H9 (cell line): ENCODE results near the gene GLT6D1. TPM values are rescaled to one million over a fixed set of nuclear protein-coding genes. Genes with fewer than 3 reads are reported as not detected.
A peak's percentile ranks its signal among the peaks of the same experiment; 100 is the strongest.

Experiments
- DNase-seq: peaks from one replicate; pipeline ENCODE4 v3.0.0-alpha.2; 2017
- H2AFZ ChIP-seq: one replicate; pipeline ENCODE4 v1.6.1; 2013; ENCODE audit warnings: mild to moderate bottlenecking, low read length, control low read depth, moderate library complexity
- H2AK5ac ChIP-seq: 2 replicates; pipeline ENCODE4 v1.6.1; 2013; ENCODE audit warnings: low read length, control low read depth, mixed read lengths; ENCODE audit not compliant: insufficient read length
- H2BK120ac ChIP-seq: one replicate; pipeline ENCODE4 v1.6.1; 2013; ENCODE audit warnings: low read depth, mild to moderate bottlenecking, low read length, control low read depth, inconsistent platforms; ENCODE audit not compliant: poor library complexity, severe bottlenecking
- H2BK12ac ChIP-seq: 2 replicates; pipeline ENCODE4 v1.6.1; 2013; ENCODE audit warnings: low read length, control low read depth, mixed read lengths, low read depth; ENCODE audit not compliant: insufficient read length
- H2BK15ac ChIP-seq: 2 replicates; pipeline ENCODE4 v1.6.1; 2013; ENCODE audit warnings: low read depth, low read length, control low read depth
- H2BK20ac ChIP-seq: one replicate; pipeline ENCODE4 v1.6.1; 2013; ENCODE audit warnings: low read depth, mild to moderate bottlenecking, low read length, control low read depth, inconsistent platforms; ENCODE audit not compliant: poor library complexity, severe bottlenecking
- H2BK5ac ChIP-seq: 2 replicates; pipeline ENCODE4 v1.6.1; 2013; ENCODE audit warnings: low read length, control low read depth, mixed read lengths; ENCODE audit not compliant: insufficient read length
- H3K14ac ChIP-seq: 2 replicates; pipeline ENCODE4 v1.6.1; 2013; ENCODE audit warnings: low read length, control low read depth; ENCODE audit not compliant: insufficient read depth
- H3K18ac ChIP-seq: 2 replicates; pipeline ENCODE4 v1.6.1; 2013; ENCODE audit warnings: low read depth, mild to moderate bottlenecking, mixed read lengths, low read length, control low read depth; ENCODE audit not compliant: insufficient read length
- H3K23ac ChIP-seq: 2 replicates; pipeline ENCODE4 v1.6.1; 2013; ENCODE audit warnings: low read length, control low read depth, mixed read lengths, low read depth; ENCODE audit not compliant: insufficient read length
- H3K23me2 ChIP-seq: 2 replicates; pipeline ENCODE4 v1.6.1; 2013; ENCODE audit warnings: low read depth, mild to moderate bottlenecking, mixed read lengths, low read length, control low read depth; ENCODE audit not compliant: insufficient read length, poor library complexity, severe bottlenecking
- H3K27ac ChIP-seq: 2 replicates; pipeline ENCODE4 v1.5.1; 2013; ENCODE audit warnings: low read length, control low read depth, mixed read lengths, low read depth; ENCODE audit not compliant: insufficient read length
- H3K27me3 ChIP-seq: 2 replicates; pipeline ENCODE4 v1.6.1; 2013; ENCODE audit warnings: low read length, control low read depth, inconsistent platforms; ENCODE audit not compliant: insufficient read depth
- H3K4ac ChIP-seq: 2 replicates; pipeline ENCODE4 v1.6.1; 2013; ENCODE audit warnings: low read depth, mild to moderate bottlenecking, control low read depth, inconsistent platforms, low read length, moderate library complexity
- H3K4me1 ChIP-seq: 2 replicates; pipeline ENCODE4 v1.6.1; 2013; ENCODE audit warnings: low read length, control low read depth, inconsistent platforms; ENCODE audit not compliant: insufficient read depth
- H3K4me2 ChIP-seq: 2 replicates; pipeline ENCODE4 v1.6.1; 2013; ENCODE audit warnings: low read length, control low read depth, mixed read lengths; ENCODE audit not compliant: insufficient read length, insufficient read depth
- H3K56ac ChIP-seq: 2 replicates; pipeline ENCODE4 v1.6.1; 2013; ENCODE audit warnings: low read depth, mild to moderate bottlenecking, mixed read lengths, low read length, control low read depth; ENCODE audit not compliant: insufficient read length
- H3K79me1 ChIP-seq: 2 replicates; pipeline ENCODE4 v1.6.1; 2013; ENCODE audit warnings: low read depth, mild to moderate bottlenecking, moderate library complexity, low read length, control low read depth, inconsistent platforms; ENCODE audit not compliant: insufficient read depth, poor library complexity, severe bottlenecking
- H3K79me2 ChIP-seq: 2 replicates; pipeline ENCODE4 v1.6.1; 2013; ENCODE audit warnings: low read length, control low read depth, inconsistent platforms; ENCODE audit not compliant: insufficient read depth
- H3K9ac ChIP-seq: 2 replicates; pipeline ENCODE4 v1.6.1; 2013; ENCODE audit warnings: low read length, control low read depth, mixed read lengths; ENCODE audit not compliant: insufficient read length; ENCODE audit errors: extremely low read depth
- H3K9me3 ChIP-seq: one replicate; pipeline ENCODE4 v1.6.1; 2013; ENCODE audit warnings: low read depth, low read length, inconsistent platforms; ENCODE audit not compliant: control insufficient read depth
- H3T11ph ChIP-seq: one replicate; pipeline ENCODE4 v1.6.1; 2013; ENCODE audit warnings: mild to moderate bottlenecking, low read length, control low read depth, inconsistent platforms
- H4K20me1 ChIP-seq: one replicate; pipeline ENCODE4 v1.6.1; 2013; ENCODE audit not compliant: control insufficient read depth, insufficient read length, insufficient read depth
- H4K5ac ChIP-seq: 2 replicates; pipeline ENCODE4 v1.6.1; 2013; ENCODE audit warnings: low read depth, mild to moderate bottlenecking, mixed read lengths, low read length, control low read depth; ENCODE audit not compliant: insufficient read length
- H4K8ac ChIP-seq: replicated peaks from 2 replicates; pipeline ENCODE4 v1.6.1; 2013; ENCODE audit warnings: low read length, control low read depth, mixed read lengths, low read depth; ENCODE audit not compliant: insufficient read length
- H4K91ac ChIP-seq: 2 replicates; pipeline ENCODE4 v1.6.1; 2013; ENCODE audit warnings: low read depth, mild to moderate bottlenecking, moderate library complexity, mixed read lengths, low read length, control low read depth; ENCODE audit not compliant: insufficient read length
- H3K27ac Mint-ChIP-seq, 3 experiments: 2 replicates in 2 of 3; 3 replicates in 1 of 3; pipeline ENCODE4 v1.8.0; 2020 to 2021; ENCODE audit warnings: mixed read lengths in 3 of 3, mild to moderate bottlenecking in 1 of 3, moderate library complexity in 1 of 3
- H3K27me3 Mint-ChIP-seq: 2 replicates; pipeline ENCODE4 v1.8.0; 2021; ENCODE audit warnings: low read depth, mild to moderate bottlenecking, moderate library complexity, mixed read lengths
- H3K36me3 Mint-ChIP-seq, 3 experiments: 2 replicates in 2 of 3; 3 replicates in 1 of 3; pipeline ENCODE4 v1.8.0; 2020 to 2021; ENCODE audit warnings: low read depth in 3 of 3, mixed read lengths in 3 of 3; ENCODE audit not compliant: insufficient read depth in 1 of 3
- H3K4me1 Mint-ChIP-seq, 2 experiments: 2 replicates each; pipeline ENCODE4 v1.8.0; 2020; ENCODE audit warnings: mixed read lengths in 2 of 2
- H3K4me3 Mint-ChIP-seq, 2 experiments: 2 replicates in 1 of 2; 3 replicates in 1 of 2; pipeline ENCODE4 v1.8.0; 2020 to 2021; ENCODE audit warnings: mild to moderate bottlenecking in 2 of 2, mixed read lengths in 2 of 2, moderate library complexity in 1 of 2
- H3K9me3 Mint-ChIP-seq, 2 experiments: 2 replicates in 1 of 2; 3 replicates in 1 of 2; pipeline ENCODE4 v1.8.0; 2020; ENCODE audit warnings: mild to moderate bottlenecking in 2 of 2, mixed read lengths in 2 of 2, moderate library complexity in 1 of 2
- CTCF ChIP-seq: fragments of 200-600 bp; sonication (generic); conservative IDR thresholded peaks from 3 replicates; pipeline ENCODE4 v1.8.0; 2021; ENCODE audit warnings: antibody characterized with exemption, mild to moderate bottlenecking
- WGBS: extraction: QIAGEN DNeasy Blood & Tissue Kit; methylation state at CpG from one replicate; pipeline ENCODE4 v1.1.7; 2013; ENCODE audit warnings: missing lambda C conversion rate, low lambda C conversion rate, mixed read lengths; ENCODE audit not compliant: insufficient read length; ENCODE audit errors: extremely low coverage; 5-methylcytosine and 5-hydroxymethylcytosine counted together
- total RNA-seq: library from RNA; stranded (reverse); gene quantifications from 2 replicates; pipeline ENCODE4 v1.2.1, GENCODE V29; 2021

GLT6D1 gene
- total RNA-seq, 1 experiment from 2014 or later, result not detected

GRCh38 chr9:135661816-135662560, 22.6 kb upstream of the GLT6D1 start:
- H4K20me1 ChIP-seq, result peaks cover 2% of the 10 kb centered on the region
- peaks cover 9 to 14% of the 10 kb centered on the region in 2 experiments for H3K4me1 Mint-ChIP-seq
- H3K27ac Mint-ChIP-seq, result peak overlapping the region in 2 of 3 experiments; percentile 49 to 74; a peak in 4 of 7 replicates
- H2BK12ac ChIP-seq, result no peak overlapping the region
- H2BK20ac ChIP-seq, result no peak overlapping the region
- no peak overlapping the region for H2BK120ac ChIP-seq
- H3K4me3 Mint-ChIP-seq, result no peak overlapping the region
- no peak overlapping the region; the same call in 1 of the 2 replicates for H3K4ac ChIP-seq
- no peak overlapping the region for H3K9ac ChIP-seq
- TF ChIP-seq CTCF, result no peak
- H3T11ph ChIP-seq, result no peak overlapping the region
- H3K79me2 ChIP-seq, result no peaks in the 10 kb centered on the region
- no peak overlapping the region for H3K4me2 ChIP-seq
- peaks cover 4 to 31% (median 5%) of the 10 kb centered on the region in 3 experiments; a peak in 6 of 7 replicates for H3K36me3 Mint-ChIP-seq
- H3K18ac ChIP-seq, result no peak overlapping the region
- H3K23ac ChIP-seq, result no peak overlapping the region
- H2BK15ac ChIP-seq, result no peak overlapping the region
- WGBS, result no CpG with 5 or more reads among the region's 19 CpGs
- no peak overlapping the region for H3K56ac ChIP-seq
- no peak overlapping the region for H3K14ac ChIP-seq
- no peak for DNase-seq
- H4K5ac ChIP-seq, result no peak overlapping the region
- no peaks in the 10 kb centered on the region for H3K27me3 ChIP-seq
- no peaks in the 10 kb centered on the region for H3K4me1 ChIP-seq
- no peak overlapping the region for H4K91ac ChIP-seq
- H3K27ac ChIP-seq, result no peak overlapping the region
- H3K9me3 ChIP-seq, result peaks cover 7% of the 10 kb centered on the region
- no peak overlapping the region for H2BK5ac ChIP-seq
- H4K8ac ChIP-seq, result no peak overlapping the region
- no peaks in the 10 kb centered on the region for H3K79me1 ChIP-seq
- no peaks in the 10 kb centered on the region; the same call in none of the 2 replicates for H3K27me3 Mint-ChIP-seq
- H2AK5ac ChIP-seq, result no peak overlapping the region
- no peak overlapping the region for H2AFZ ChIP-seq
- H3K9me3 Mint-ChIP-seq, result peaks cover 3% of the 10 kb centered on the region in 2 experiments; a peak in 3 of 5 replicates
- no peaks in the 10 kb centered on the region for H3K23me2 ChIP-seq
